Tibial nerve (tissue), 3 donors: ENCODE data around the gene CNRIP1.

Source experiments
- POLR2A ChIP-seq, 2 donors: fragments of 450-650 bp; IDR thresholded peaks; one replicate each; pipeline ENCODE4 v1.6.1; 2017; ENCODE audit warnings: antibody characterized with exemption in 2 of 2, mild to moderate bottlenecking in 2 of 2, moderate library complexity in 2 of 2
- TF ChIP-seq, protein P1 (sequence below), 5 experiments: fragments of 200-600 bp in 3 of 5; fragments of 450-650 bp in 2 of 5; sonication (generic) in 3 of 5; IDR thresholded peaks; one replicate each; pipeline ENCODE4 v1.5.1; 2016 to 2019; ENCODE audit warnings: antibody characterized with exemption in 5 of 5, mild to moderate bottlenecking in 3 of 5, moderate library complexity in 2 of 5

GRCh38 chr2:68344031-68344430 lies 24.3 kb upstream of the CNRIP1 start:
- TF ChIP-seq, protein P1, sequence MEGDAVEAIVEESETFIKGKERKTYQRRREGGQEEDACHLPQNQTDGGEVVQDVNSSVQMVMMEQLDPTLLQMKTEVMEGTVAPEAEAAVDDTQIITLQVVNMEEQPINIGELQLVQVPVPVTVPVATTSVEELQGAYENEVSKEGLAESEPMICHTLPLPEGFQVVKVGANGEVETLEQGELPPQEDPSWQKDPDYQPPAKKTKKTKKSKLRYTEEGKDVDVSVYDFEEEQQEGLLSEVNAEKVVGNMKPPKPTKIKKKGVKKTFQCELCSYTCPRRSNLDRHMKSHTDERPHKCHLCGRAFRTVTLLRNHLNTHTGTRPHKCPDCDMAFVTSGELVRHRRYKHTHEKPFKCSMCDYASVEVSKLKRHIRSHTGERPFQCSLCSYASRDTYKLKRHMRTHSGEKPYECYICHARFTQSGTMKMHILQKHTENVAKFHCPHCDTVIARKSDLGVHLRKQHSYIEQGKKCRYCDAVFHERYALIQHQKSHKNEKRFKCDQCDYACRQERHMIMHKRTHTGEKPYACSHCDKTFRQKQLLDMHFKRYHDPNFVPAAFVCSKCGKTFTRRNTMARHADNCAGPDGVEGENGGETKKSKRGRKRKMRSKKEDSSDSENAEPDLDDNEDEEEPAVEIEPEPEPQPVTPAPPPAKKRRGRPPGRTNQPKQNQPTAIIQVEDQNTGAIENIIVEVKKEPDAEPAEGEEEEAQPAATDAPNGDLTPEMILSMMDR (IDR thresholded peaks at IDR 0.05) = no peak
- no peak for TF ChIP-seq POLR2A (IDR thresholded peaks at IDR 0.05)
